ENCODE measurements around the gene PLIN5. TPM values are rescaled to one million over a fixed set of nuclear protein-coding genes. Genes with fewer than 3 reads are reported as not detected.

The PLIN5 gene
- 0.16 TPM in 1 of 2 replicates, not detected in the other for total RNA-seq (ENCODE audit: low replicate concordance)

GRCh38 chr19:4534836-4535658, at the start of gene PLIN5:
PLIN5 (minus strand) TSS chr19:4535224; CDS start chr19:4534074, 1,150 bp downstream.
- no peak for TF ChIP-seq CTCF (IDR thresholded peaks at IDR 0.05; ENCODE audit: insufficient read depth, low read length)
- H3K4me3 ChIP-seq (ENCODE audit: low read depth, low read length), result no peak within 1 kb of the TSS
- peak; percentile 22 for DNase-seq (ENCODE audit: low read depth)

- peak overlapping the region; percentile 57 for H3K4me3 ChIP-seq (ENCODE audit: low read depth, low read length)
- no peak for TF ChIP-seq CTCF (IDR thresholded peaks at IDR 0.05; ENCODE audit: insufficient read depth, low read length)
- no peak for DNase-seq (ENCODE audit: low read depth)
Observed at GRCh38 chr19:4583961-4584669, 49.1 kb upstream of the PLIN5 start.

- no peak for TF ChIP-seq CTCF (IDR thresholded peaks at IDR 0.05; ENCODE audit: insufficient read depth, low read length)
- no peak for DNase-seq (ENCODE audit: low read depth)
- no peak overlapping the region for H3K4me3 ChIP-seq (ENCODE audit: low read depth, low read length)
Observed at GRCh38 chr19:4582980-4583842, 48.2 kb upstream of the PLIN5 start.

GRCh38 chr19:4581666-4582553, 46.9 kb upstream of the PLIN5 start:
- H3K4me3 ChIP-seq (ENCODE audit: low read depth, low read length), result peak overlapping the region; percentile 58
- peak; percentile 35 for DNase-seq (ENCODE audit: low read depth)
- TF ChIP-seq CTCF (IDR thresholded peaks at IDR 0.05; ENCODE audit: insufficient read depth, low read length), result no peak

- TF ChIP-seq CTCF (IDR thresholded peaks at IDR 0.05; ENCODE audit: insufficient read depth, low read length), result no peak
Observed at GRCh38 chr19:4580961-4581665, 46.1 kb upstream of the PLIN5 start.

More at GRCh38 chr19:4580961-4581665, 46.1 kb upstream of the PLIN5 start:
- H3K4me3 ChIP-seq (ENCODE audit: low read depth, low read length), result peak overlapping the region; percentile 58
- no peak for DNase-seq (ENCODE audit: low read depth)
